HAP-1 (cell line): Measurements from ENCODE around the gene PXK.

ENCODE experiments used
- DNase-seq, 2 experiments: peaks; one replicate each; pipeline ENCODE4 v3.0.0-alpha.2; 2016 to 2020; ENCODE audit warnings: low spot score in 2 of 2
- H3K27me3 ChIP-seq: fragments of 250-450 bp; sonication (Bioruptor Pico); 2 replicates; pipeline ENCODE4 v1.5.1; 2020; ENCODE audit warnings: low read depth, mild to moderate bottlenecking, moderate library complexity
- H3K36me3 ChIP-seq: fragments of 250-450 bp; sonication (Bioruptor Pico); replicated peaks from 2 replicates; pipeline ENCODE4 v1.5.1; 2020; ENCODE audit warnings: mild to moderate bottlenecking
- H3K4me1 ChIP-seq: fragments of 250-450 bp; sonication (Bioruptor Pico); 2 replicates; pipeline ENCODE4 v1.5.1; 2020; ENCODE audit warnings: mild to moderate bottlenecking
- H3K4me3 ChIP-seq: fragments of 250-450 bp; sonication (Bioruptor Pico); 2 replicates; pipeline ENCODE4 v1.5.1; 2020; ENCODE audit warnings: mild to moderate bottlenecking, moderate library complexity
- H3K9me3 ChIP-seq: fragments of 250-450 bp; sonication (Bioruptor Pico); 2 replicates; pipeline ENCODE4 v1.5.1; 2020; ENCODE audit warnings: mild to moderate bottlenecking, moderate library complexity
- in situ Hi-C: fragments of 300-500 bp; cut with MboI; formaldehyde crosslinking; loops from 3 replicates; pipeline ENCODE4 v1.14.3; 2020; ENCODE audit warnings: low sequenced_read_pairs, inconsistent platforms, mixed read lengths

The PXK gene

GRCh38 chr3:58414538-58415197 lies 82.0 kb downstream of the PXK start:
- Histone ChIP-seq H3K36me3 (no peaks in the 10 kb centered on the region), H3K9me3 (no peaks in the 10 kb centered on the region), H3K4me3 (no peak overlapping the region), H3K27me3 (no peaks in the 10 kb centered on the region), H3K4me1 (no peaks in the 10 kb centered on the region)
- in situ Hi-C loops: loop anchor here (5.0 to 10.0 kb wide), 2 partner anchors 87 to 230 kb away; no protein-coding TSS in a partner anchor
- peak; percentile 54 to 66 for DNase-seq

- no peaks in the 10 kb centered on the region for H3K9me3 ChIP-seq
- peaks cover 10% of the 10 kb centered on the region for H3K36me3 ChIP-seq
- DNase-seq: no peak
- H3K4me3 ChIP-seq: no peak overlapping the region
- in situ Hi-C loops: loop anchor here (5.0 to 10.0 kb wide), 2 partner anchors 89 to 231 kb away; no protein-coding TSS in a partner anchor
- H3K4me1 ChIP-seq: no peaks in the 10 kb centered on the region
- no peaks in the 10 kb centered on the region for H3K27me3 ChIP-seq
Measured at GRCh38 chr3:58416191-58416590, 83.5 kb downstream of the PXK start.

- in situ Hi-C loops: loop anchor here (5.0 to 10.0 kb wide), 2 partner anchors 90 to 232 kb away; no protein-coding TSS in a partner anchor
- Histone ChIP-seq H3K9me3 (no peaks in the 10 kb centered on the region), H3K4me3 (no peak overlapping the region), H3K27me3 (no peaks in the 10 kb centered on the region), H3K36me3 (peaks cover 10% of the 10 kb centered on the region), H3K4me1 (no peaks in the 10 kb centered on the region)
- no peak for DNase-seq
Measured at GRCh38 chr3:58417075-58417474, 84.4 kb downstream of the PXK start.

GRCh38 chr3:58418227-58418626 lies 85.5 kb downstream of the PXK start:
- H3K9me3 ChIP-seq: no peaks in the 10 kb centered on the region
- DNase-seq: no peak
- peaks cover 13% of the 10 kb centered on the region for H3K36me3 ChIP-seq
- H3K4me1 ChIP-seq: no peaks in the 10 kb centered on the region
- in situ Hi-C loops: loop anchor here (5.0 to 10.0 kb wide), 2 partner anchors 91 to 233 kb away; no protein-coding TSS in a partner anchor
- H3K4me3 ChIP-seq: no peak overlapping the region
- H3K27me3 ChIP-seq: no peaks in the 10 kb centered on the region

- no peaks in the 10 kb centered on the region for H3K9me3 ChIP-seq
- DNase-seq: no peak
- H3K27me3 ChIP-seq: no peaks in the 10 kb centered on the region
- H3K36me3 ChIP-seq: peaks cover 24% of the 10 kb centered on the region
- in situ Hi-C loops: loop anchor here (5.0 to 10.0 kb wide), 2 partner anchors 93 to 235 kb away; no protein-coding TSS in a partner anchor
- H3K4me1 ChIP-seq: no peaks in the 10 kb centered on the region
- no peak overlapping the region for H3K4me3 ChIP-seq
Measured at GRCh38 chr3:58419780-58420507, 87.3 kb downstream of the PXK start.

- H3K27me3 ChIP-seq: no peaks in the 10 kb centered on the region
- H3K36me3 ChIP-seq: peaks cover 29% of the 10 kb centered on the region
- no peaks in the 10 kb centered on the region for H3K9me3 ChIP-seq
- H3K4me1 ChIP-seq: peaks cover 7% of the 10 kb centered on the region
- DNase-seq: no peak
- in situ Hi-C loops: no loop called here
- no peak overlapping the region for H3K4me3 ChIP-seq
Measured at GRCh38 chr3:58421004-58421403, 88.3 kb downstream of the PXK start.

GRCh38 chr3:58422756-58423325 lies 90.1 kb downstream of the PXK start:
- Histone ChIP-seq H3K4me1 (peaks cover 7% of the 10 kb centered on the region), H3K27me3 (no peaks in the 10 kb centered on the region), H3K36me3 (peaks cover 39% of the 10 kb centered on the region), H3K9me3 (no peaks in the 10 kb centered on the region), H3K4me3 (no peak overlapping the region)
- no peak for DNase-seq
- in situ Hi-C loops: no loop called here

- in situ Hi-C loops: no loop called here
- DNase-seq: no peak
- H3K36me3 ChIP-seq: peaks cover 57% of the 10 kb centered on the region
- H3K9me3 ChIP-seq: no peaks in the 10 kb centered on the region
- peaks cover 7% of the 10 kb centered on the region for H3K4me1 ChIP-seq
- H3K4me3 ChIP-seq: no peak overlapping the region
- H3K27me3 ChIP-seq: no peaks in the 10 kb centered on the region
Measured at GRCh38 chr3:58424613-58425012, 91.9 kb downstream of the PXK start.

- Histone ChIP-seq H3K27me3 (no peaks in the 10 kb centered on the region), H3K4me3 (no peak overlapping the region), H3K9me3 (no peaks in the 10 kb centered on the region), H3K4me1 (peaks cover 7% of the 10 kb centered on the region), H3K36me3 (peaks cover 61% of the 10 kb centered on the region)
- no peak for DNase-seq
- in situ Hi-C loops: no loop called here
Measured at GRCh38 chr3:58425782-58426181, 93.1 kb downstream of the PXK start.

- no peaks in the 10 kb centered on the region for H3K27me3 ChIP-seq
- H3K36me3 ChIP-seq: peaks cover 72% of the 10 kb centered on the region
- in situ Hi-C loops: no loop called here
- H3K4me3 ChIP-seq: no peak overlapping the region
- peaks cover 7% of the 10 kb centered on the region for H3K4me1 ChIP-seq
- no peak for DNase-seq
- no peaks in the 10 kb centered on the region for H3K9me3 ChIP-seq
Measured at GRCh38 chr3:58427661-58428361, 95.1 kb downstream of the PXK start.

GRCh38 chr3:58429657-58430056 lies 97.0 kb downstream of the PXK start:
- H3K36me3 ChIP-seq: peaks cover 58% of the 10 kb centered on the region
- peaks cover 15% of the 10 kb centered on the region for H3K4me1 ChIP-seq
- H3K9me3 ChIP-seq: no peaks in the 10 kb centered on the region
- no peak overlapping the region for H3K4me3 ChIP-seq
- no peak for DNase-seq
- in situ Hi-C loops: no loop called here
- H3K27me3 ChIP-seq: no peaks in the 10 kb centered on the region

- Histone ChIP-seq H3K4me3 (peak overlapping the region; percentile 99), H3K36me3 (peaks cover 42% of the 10 kb centered on the region)
- in situ Hi-C loops: no loop called here
Measured at GRCh38 chr3:58432905-58433304, 100.2 kb downstream of the PXK start.

GRCh38 chr3:58433400-58434167 lies 100.9 kb downstream of the PXK start, which contains the start of gene PDHB:
TSS of gene PDHB (minus strand) at chr3:58433832. CDS start at chr3:58433809, 23 bp downstream.
- H3K4me3 ChIP-seq: peak within 1 kb of the TSS; percentile 99
- H3K36me3 ChIP-seq: peaks cover 35% of the 10 kb centered on the region
- peaks cover 15% of the 10 kb centered on the region for H3K4me1 ChIP-seq
- H3K9me3 ChIP-seq: no peaks in the 10 kb centered on the region
- in situ Hi-C loops: no loop called here
- H3K27me3 ChIP-seq: no peaks in the 10 kb centered on the region
- peak; percentile 88 to 93 for DNase-seq

More at GRCh38 chr3:58432905-58433304, 100.2 kb downstream of the PXK start:
- no peaks in the 10 kb centered on the region for H3K27me3 ChIP-seq
- peaks cover 15% of the 10 kb centered on the region for H3K4me1 ChIP-seq
- DNase-seq: no peak
- H3K9me3 ChIP-seq: no peaks in the 10 kb centered on the region
